CD4-positive, alpha-beta T cell treated with Interleukin-12 subunit alpha and Interleukin-12 subunit beta, for 1 hour (primary cell): Measurements from ENCODE around the gene MEGF10.

Experiments used
- DNase-seq: peaks from one replicate; pipeline ENCODE4 v3.0.0-alpha.2; 2020

Gene MEGF10

DNA sequence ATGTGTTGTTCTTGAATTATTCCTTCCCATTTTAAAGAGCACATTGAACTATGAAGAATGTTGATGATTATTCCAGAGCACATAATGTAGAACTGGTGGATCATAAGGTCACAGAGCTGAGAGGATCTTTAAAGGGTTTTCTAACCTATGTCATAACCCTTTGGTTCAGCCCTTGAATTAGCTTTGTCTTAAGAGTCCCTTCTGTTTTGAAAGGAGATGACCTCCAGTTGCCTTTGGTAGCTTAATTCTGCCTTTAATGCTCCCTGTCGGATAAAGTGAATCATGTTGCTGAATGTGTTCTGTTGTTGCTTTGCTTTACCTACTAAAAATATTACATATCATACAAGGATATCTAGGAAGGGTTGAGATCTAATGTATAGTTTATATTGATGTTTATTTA, 127.8 kb downstream of the MEGF10 start:
- no peak for DNase-seq

DNA sequence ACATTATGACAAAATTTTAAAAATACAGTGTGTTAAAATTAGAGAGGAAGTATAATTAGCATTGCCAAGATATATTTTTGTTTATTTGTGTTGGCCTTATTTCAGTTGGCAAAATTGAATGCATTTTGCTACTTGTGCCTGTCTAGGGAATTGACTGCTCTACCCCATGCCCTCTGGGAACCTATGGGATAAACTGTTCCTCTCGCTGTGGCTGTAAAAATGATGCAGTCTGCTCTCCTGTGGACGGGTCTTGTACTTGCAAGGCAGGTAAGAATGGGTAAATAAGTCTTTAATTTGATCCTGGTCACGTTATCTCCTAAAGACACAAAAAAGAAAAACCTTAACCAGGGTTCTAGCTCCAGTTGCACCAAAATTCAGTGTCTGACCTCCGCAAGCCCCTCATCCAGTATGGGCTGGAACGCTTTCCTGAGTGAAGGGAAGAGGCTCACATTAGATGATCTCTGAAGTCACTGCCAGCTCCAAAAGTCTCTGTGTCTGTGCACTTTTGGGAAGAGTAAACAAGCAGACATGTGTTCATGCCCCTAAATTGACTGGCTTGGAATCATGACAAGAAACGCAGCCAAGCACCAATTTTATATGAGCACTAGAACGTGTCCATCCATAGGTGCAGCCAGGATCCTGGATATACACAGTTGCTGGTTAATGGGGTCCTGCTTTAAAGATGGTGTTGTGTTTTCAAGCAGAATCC, 128.5 kb downstream of the MEGF10 start:
- no peak for DNase-seq

DNA sequence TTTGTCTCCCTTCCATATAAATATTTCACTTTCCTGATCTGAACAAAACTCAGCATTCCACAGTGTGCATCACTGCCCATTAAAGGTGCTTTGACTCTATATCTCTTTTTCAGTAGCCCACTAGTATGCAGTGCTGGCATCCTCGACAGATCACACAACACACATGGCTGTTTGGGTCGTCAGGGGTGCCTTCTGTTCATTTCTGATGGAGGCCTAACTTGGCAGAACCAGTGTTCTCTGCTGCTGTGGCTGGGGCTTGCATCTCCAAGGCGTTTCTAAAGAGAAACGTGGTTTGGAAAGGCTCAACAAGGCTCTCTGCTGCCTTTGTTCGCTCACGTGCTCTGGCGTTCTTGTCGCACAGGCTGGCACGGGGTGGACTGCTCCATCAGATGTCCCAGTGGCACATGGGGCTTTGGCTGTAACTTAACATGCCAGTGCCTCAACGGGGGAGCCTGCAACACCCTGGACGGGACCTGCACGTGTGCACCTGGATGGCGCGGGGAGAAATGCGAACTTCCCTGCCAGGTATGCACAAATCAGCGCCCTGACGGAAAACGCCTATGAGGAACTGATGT, 129.2 kb downstream of the MEGF10 start:
- no peak for DNase-seq

GRCh38 chr5:127420758-127421157, 130.2 kb downstream of the MEGF10 start:
- no peak for DNase-seq

DNA sequence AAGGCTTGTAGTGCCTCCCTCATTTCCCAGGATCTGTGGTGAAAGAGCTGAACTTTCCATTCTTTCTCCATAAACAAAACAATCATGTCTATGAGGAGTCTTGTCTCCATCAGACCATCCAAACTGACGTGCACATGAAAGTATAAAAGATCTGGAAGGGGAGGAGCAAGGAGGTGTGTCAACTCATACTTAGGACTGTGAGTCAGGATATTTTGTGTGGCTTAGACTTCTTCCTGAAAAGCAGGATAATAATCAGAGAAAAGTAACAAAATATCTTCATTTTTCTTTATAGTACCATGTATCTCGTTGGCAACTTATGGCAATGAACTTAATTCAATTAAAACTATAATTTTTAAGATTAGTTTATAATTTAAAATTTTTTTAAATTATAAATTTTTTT, 130.9 kb downstream of the MEGF10 start:
- no peak for DNase-seq

GRCh38 chr5:127423173-127423798, 132.7 kb downstream of the MEGF10 start:
- no peak for DNase-seq

GRCh38 chr5:127425037-127425436, 134.4 kb downstream of the MEGF10 start:
- no peak for DNase-seq

- no peak for DNase-seq
Observed at GRCh38 chr5:127425868-127426267, 135.3 kb downstream of the MEGF10 start.

GRCh38 chr5:127426661-127427060, 136.1 kb downstream of the MEGF10 start:
- no peak for DNase-seq

DNA sequence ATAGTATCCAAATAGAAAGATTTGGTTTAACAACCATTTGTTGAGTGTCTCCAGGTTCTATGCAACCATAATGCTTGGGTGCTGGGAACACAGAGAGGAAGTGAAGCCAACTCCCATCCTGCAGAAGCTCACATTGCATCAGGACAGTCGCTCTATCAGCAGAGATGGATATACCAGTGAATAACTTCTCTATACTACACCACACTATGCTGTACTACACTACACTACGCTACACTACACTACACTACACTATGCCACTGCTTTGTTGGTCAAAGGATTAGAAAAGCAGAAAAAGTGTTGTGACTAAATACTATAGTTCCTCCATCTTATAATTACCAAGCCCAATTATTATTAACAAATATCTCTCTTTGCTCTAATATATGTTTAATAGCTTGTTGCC, 137.7 kb downstream of the MEGF10 start:
- no peak for DNase-seq

GRCh38 chr5:127428748-127429147, 138.2 kb downstream of the MEGF10 start:
- no peak for DNase-seq

DNA sequence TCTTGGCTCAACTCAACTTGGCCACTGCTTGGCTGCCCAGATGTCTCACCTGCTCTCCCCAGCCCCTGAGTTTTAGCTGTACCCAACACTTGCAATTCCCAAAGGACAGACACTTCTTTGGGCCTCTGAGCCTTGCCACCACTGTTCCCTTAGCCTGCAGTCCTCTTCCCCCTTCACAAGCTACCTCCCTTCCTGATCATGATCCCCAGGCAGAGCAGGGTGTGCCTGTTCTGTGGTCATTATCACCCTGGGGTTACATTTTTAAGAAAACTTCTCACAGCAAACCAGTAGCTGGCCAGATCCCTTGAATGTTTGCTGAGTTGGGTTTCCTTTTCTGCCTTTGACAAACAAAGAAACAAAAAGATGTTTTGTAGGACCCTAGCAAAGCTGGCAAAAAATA, 139.3 kb downstream of the MEGF10 start:
- no peak for DNase-seq

DNA sequence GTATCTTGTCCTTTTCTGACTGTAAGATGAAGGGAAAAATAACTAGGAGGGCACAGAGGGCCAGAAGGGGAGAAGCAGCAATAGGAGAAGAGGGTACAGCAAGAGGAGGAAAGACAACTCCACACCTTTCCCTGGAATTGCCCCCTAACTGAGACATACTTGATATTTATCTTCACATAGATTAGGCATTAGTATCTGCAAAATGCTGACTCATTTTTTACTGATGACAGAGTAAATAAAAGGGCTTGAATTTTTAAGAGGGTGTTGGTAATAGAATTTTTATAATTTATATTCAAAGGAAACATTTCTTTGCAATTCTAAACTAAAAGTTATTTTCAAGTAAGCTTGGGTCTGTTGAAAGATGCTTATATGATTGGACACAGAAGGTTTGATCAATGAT, 140.0 kb downstream of the MEGF10 start:
- no peak for DNase-seq

DNA sequence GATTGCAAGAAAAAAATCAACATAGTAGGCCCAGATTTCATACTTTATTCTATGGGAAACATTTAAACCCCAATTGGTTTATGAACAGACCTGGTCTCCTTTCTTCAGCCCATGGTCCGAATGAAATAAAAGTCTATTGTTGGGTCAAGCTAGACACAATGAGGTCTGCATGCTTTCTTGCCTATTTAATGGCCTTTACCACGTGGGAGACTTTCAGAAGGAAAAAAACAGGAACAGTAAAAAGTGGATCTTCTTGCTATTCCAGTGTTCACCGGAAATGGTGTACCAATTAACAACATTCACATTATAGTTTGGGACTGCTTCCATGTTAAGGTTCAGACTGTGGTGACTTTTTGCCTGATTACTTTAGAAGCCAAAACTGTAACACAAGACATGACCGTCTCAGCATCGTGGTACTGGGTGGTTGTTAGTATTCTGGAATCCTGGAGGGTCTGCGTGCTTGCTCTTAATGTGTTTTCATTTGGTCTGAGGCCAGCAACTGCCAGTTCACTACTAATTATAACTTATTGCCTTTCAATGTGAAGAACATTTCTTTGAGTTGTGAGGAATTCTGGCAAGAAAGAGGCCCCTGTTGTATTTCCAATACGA, 141.5 kb downstream of the MEGF10 start:
- no peak for DNase-seq

DNA sequence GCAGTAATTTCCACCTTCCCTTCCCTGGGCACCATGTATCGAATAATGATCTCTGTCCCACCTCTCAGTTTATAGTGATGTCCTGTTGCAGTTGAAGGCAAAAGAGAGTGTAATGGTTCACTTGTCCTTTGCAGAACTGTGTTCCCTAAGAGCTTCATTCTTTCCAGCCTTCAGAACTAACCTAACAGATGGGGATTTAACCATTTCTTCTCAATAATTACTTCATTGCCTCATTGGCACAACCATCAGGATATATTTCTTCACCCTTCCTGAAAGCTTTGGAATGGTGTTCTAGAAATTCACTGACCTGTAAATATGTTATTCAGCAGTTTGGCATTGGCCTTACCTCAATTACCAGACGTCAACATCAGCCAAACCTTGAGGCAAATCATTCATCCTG, 142.9 kb downstream of the MEGF10 start:
- DNase-seq = no peak

DNA sequence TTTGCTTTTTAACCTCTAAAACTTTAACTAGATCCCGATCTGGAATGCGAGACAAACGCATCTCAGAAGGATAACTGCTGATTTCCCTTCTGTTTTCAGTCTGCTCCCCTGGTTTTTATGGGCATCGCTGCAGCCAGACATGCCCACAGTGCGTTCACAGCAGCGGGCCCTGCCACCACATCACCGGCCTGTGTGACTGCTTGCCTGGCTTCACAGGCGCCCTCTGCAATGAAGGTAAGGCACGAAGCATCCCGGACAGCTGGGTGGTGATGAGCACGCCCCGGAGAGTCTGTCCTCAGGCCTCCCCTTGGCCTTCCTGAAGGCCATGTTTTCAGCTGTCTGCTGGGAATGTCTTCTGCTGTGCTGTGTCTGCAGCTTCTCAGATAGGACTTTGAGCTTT, 144.0 kb downstream of the MEGF10 start:
- DNase-seq = no peak

DNA sequence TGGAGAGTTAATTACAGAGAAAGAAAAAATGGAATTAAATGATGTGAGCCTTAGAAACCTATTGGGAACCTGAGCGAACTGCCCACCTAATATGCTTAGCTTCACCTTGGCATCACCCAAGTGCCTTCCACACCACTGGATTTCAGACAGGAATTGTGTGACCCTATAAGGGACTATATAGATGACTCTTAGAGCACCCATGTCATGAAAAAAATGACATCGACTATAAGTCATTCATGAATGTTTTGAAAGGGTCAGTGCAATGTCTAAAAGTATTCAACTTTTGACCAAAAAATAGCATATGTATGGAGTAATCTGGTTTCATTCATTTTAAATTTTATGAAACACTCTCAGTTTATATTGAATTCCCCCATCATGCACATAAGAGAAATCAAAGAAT, 145.2 kb downstream of the MEGF10 start:
- no peak for DNase-seq

GRCh38 chr5:127439644-127440043, 149.0 kb downstream of the MEGF10 start:
- DNase-seq = no peak

DNA sequence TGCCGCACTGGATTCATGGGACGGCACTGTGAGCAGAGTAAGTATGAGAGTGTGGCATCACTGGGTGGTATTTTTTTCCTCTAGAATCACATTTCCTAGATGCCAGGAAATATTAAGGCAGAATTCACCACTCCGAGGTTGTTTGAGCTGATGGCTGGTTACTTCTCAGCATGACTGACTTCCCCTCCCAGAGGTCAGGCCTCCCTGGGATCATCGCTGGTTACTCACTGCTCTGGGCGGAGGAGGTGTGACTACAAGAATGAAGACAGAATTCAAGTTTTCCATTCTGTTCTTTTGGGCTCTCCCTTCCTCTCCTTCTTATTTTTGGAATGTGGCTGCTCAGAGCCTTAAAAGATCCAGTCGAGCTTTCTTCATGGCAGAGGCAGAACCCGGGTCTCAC, 150.2 kb downstream of the MEGF10 start:
- no peak for DNase-seq

GRCh38 chr5:127441799-127442484, 151.3 kb downstream of the MEGF10 start:
- no peak for DNase-seq

DNA sequence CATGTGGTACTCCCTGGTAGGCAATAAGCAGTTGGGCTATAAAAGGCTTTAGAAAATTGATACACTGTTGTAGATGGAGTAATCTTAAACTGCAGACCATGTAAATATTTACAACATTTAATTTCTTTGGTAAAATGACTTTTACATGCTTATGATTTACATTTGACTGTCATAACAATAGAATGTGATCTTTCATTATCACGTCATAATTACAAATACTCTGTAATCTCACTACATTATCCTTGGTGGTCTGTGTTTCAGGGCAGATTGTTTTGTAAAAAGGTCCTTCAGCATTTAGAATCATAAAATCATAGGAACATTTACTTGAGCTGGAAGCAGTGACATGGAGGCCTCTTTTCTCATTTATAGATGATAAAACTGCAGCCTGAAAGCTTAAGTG, 153.6 kb downstream of the MEGF10 start:
- DNase-seq = no peak

DNA sequence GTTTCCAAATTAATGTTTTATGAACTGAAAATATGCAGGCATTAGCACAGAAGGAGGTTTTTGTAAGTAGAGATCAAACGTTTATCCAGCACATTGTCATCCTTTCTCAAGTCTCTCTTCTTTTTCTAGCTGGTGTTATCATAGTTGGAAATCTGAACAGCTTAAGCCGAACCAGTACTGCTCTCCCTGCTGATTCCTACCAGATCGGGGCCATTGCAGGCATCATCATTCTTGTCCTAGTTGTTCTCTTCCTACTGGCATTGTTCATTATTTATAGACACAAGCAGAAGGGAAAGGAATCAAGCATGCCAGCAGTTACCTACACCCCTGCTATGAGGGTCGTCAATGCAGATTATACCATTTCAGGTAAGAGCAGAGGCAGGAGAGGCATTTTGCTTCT, 154.7 kb downstream of the MEGF10 start:
- no peak for DNase-seq

DNA sequence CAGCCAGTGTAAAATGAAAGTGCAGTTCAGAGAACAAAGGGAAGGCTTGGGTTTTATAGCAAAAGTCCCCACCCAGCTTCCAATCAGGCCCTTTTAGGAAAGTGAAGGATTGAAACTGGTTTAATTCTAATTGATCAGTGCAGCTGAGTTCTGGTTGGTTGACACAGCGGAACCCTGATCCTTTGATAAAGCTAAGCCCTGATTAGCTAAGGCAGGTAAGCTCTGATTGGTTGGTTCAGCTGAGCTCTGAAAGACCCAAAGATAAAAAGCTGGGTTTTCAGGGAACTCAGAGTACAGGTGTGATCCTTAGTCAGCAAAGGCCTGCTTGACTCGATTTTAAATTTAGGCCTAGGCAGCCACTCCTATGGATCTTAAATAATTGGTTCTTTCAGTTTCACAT, 156.0 kb downstream of the MEGF10 start:
- DNase-seq = no peak

DNA sequence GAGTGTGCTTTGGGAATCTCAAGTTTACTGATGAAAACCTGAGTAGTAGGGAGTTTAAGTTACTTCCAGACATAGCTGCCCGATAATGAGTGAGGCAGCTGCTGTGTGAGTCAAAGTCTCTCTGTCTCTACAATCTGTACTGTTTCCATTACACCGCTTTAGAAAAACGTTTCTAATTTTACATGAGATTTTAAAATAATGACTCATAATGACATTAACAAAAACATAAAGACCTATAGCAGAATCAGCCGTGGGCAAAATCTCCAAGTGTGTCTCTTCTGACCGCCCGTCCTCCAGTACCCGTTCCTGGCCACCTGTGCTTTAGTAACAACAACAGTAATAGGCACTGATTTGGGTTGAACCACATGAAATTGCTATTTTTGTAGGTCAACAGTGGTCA, 157.2 kb downstream of the MEGF10 start:
- no peak for DNase-seq
